Activated CD8-positive, alpha-beta T cell treated with anti-CD3 and anti-CD28 coated beads for 36 hours (primary cell): ENCODE results near the gene BACE1. TPM values are rescaled to one million over a fixed set of nuclear protein-coding genes. Genes with fewer than 3 reads are reported as not detected.
A peak's percentile ranks its signal among the peaks of the same experiment; 100 is the strongest.
"Not testable (repeated sequence)": the region's sequence is repeated elsewhere in the genome, so short reads cannot be mapped to it uniquely, and the experiment has no call there.

ENCODE experiments used
- ATAC-seq: fragments of 200-7000 bp; cut with Tn5 transposase; one replicate; pipeline ENCODE4 v1.10.0; 2021; ENCODE audit warnings: mild to moderate bottlenecking, moderate library complexity
- CTCF ChIA-PET: fragments of 350-600 bp; sonication (Branson Sonifier 250); formaldehyde crosslinking; loops from one replicate; lab custom pipeline; 2021; ENCODE audit warnings: antibody characterized with exemption; lab: Charles Lee
- POLR2A ChIA-PET: fragments of 350-600 bp; sonication (Branson Sonifier 250); formaldehyde crosslinking; loops from one replicate; lab custom pipeline; 2021; ENCODE audit warnings: antibody characterized with exemption; lab: Charles Lee
- DNase-seq: peaks from one replicate; pipeline ENCODE4 v3.0.0-alpha.2; 2020
- H3K27ac Mint-ChIP-seq: one replicate; pipeline ENCODE4 v1.8.0; 2021; ENCODE audit warnings: mild to moderate bottlenecking, mixed read lengths
- H3K27me3 Mint-ChIP-seq: one replicate; pipeline ENCODE4 v1.8.0; 2021; ENCODE audit warnings: mixed read lengths
- H3K36me3 Mint-ChIP-seq: one replicate; pipeline ENCODE4 v1.8.0; 2021; ENCODE audit warnings: low read depth, mixed read lengths
- H3K4me1 Mint-ChIP-seq: one replicate; pipeline ENCODE4 v1.8.0; 2021; ENCODE audit warnings: low read depth, mixed read lengths
- H3K4me3 Mint-ChIP-seq: one replicate; pipeline ENCODE4 v1.8.0; 2021; ENCODE audit warnings: mild to moderate bottlenecking, moderate library complexity, mixed read lengths
- H3K9me3 Mint-ChIP-seq: one replicate; pipeline ENCODE4 v1.8.0; 2021; ENCODE audit warnings: mixed read lengths
- intact Hi-C: fragments of 100-400 bp; cut with micrococcal nuclease; formaldehyde crosslinking; loops from one replicate; pipeline ENCODE4 v1.10.0; 2022
- total RNA-seq, 2 experiments: library from RNA; stranded (reverse); gene quantifications; one replicate each; pipeline ENCODE4 v1.2.3, GENCODE V29; 2021
- TF ChIP-seq, protein P1 (sequence below): fragments of 200-600 bp; IDR thresholded peaks from one replicate; pipeline ENCODE4 v1.8.0; 2022; ENCODE audit warnings: antibody characterized with exemption, mild to moderate bottlenecking

The BACE1 gene
- total RNA-seq, 2 experiments from 2014 or later: 0.97 to 1.5 TPM

DNA sequence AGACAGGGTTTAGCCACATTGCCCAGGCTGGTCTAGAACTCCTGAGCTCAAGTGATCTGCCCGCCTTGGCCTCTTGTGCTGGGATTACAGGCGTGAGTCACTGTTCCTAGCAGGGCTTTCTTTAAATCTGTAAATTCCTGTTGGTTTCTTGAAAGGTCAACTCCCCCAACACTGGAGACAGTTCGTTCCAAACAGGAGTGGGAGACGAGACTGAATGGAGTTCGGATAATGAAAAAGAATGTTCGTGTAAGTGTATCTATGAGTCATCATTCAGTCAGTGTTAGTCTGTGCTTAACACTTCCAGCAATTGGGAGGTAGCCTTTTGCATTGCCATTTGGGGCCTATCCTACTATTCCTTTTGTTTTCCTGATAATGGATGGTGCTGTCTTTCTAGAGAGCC lies 34.9 kb downstream of the BACE1 start:
- TF ChIP-seq, protein P1, sequence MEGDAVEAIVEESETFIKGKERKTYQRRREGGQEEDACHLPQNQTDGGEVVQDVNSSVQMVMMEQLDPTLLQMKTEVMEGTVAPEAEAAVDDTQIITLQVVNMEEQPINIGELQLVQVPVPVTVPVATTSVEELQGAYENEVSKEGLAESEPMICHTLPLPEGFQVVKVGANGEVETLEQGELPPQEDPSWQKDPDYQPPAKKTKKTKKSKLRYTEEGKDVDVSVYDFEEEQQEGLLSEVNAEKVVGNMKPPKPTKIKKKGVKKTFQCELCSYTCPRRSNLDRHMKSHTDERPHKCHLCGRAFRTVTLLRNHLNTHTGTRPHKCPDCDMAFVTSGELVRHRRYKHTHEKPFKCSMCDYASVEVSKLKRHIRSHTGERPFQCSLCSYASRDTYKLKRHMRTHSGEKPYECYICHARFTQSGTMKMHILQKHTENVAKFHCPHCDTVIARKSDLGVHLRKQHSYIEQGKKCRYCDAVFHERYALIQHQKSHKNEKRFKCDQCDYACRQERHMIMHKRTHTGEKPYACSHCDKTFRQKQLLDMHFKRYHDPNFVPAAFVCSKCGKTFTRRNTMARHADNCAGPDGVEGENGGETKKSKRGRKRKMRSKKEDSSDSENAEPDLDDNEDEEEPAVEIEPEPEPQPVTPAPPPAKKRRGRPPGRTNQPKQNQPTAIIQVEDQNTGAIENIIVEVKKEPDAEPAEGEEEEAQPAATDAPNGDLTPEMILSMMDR: no peak
- ATAC-seq (no peak), DNase-seq (no peak)
- Mint-ChIP-seq H3K4me3 (no peak overlapping the region), H3K27ac (no peak overlapping the region), H3K4me1 (peaks cover 8% of the 10 kb centered on the region), H3K36me3 (peaks cover 7% of the 10 kb centered on the region), H3K9me3 (no peaks in the 10 kb centered on the region), H3K27me3 (no peaks in the 10 kb centered on the region)
- ChIA-PET POLR2A (no interaction called here), CTCF (no interaction called here)
- intact Hi-C loops: no loop called here

GRCh38 chr11:117279711-117280376 lies 36.2 kb downstream of the BACE1 start:
- no peak for DNase-seq
- intact Hi-C loops: no loop called here
- peak overlapping the region; percentile 81 for H3K27ac Mint-ChIP-seq
- H3K9me3 Mint-ChIP-seq: no peaks in the 10 kb centered on the region
- H3K4me1 Mint-ChIP-seq: peaks cover 10% of the 10 kb centered on the region
- H3K4me3 Mint-ChIP-seq: no peak overlapping the region
- no peaks in the 10 kb centered on the region for H3K27me3 Mint-ChIP-seq
- no peak for ATAC-seq
- POLR2A ChIA-PET: no interaction called here
- CTCF ChIA-PET: interaction anchor here (1.0 kb wide), 1 partner anchor 147 kb away, joined by 4 read pairs; no protein-coding TSS in a partner anchor
- TF ChIP-seq, protein P1: no peak
- peaks cover 10% of the 10 kb centered on the region for H3K36me3 Mint-ChIP-seq

GRCh38 chr11:117278347-117278746 lies 37.7 kb downstream of the BACE1 start:
- TF ChIP-seq, protein P1: no peak
- H3K4me3 Mint-ChIP-seq: no peak overlapping the region
- peaks cover 13% of the 10 kb centered on the region for H3K36me3 Mint-ChIP-seq
- ChIA-PET CTCF (no interaction called here), POLR2A (interaction anchor here (0.6 kb wide), 1 partner anchor 295 kb away, joined by 3 read pairs; no protein-coding TSS in a partner anchor)
- no peak for DNase-seq
- intact Hi-C loops: no loop called here
- H3K27ac Mint-ChIP-seq: no peak overlapping the region
- H3K27me3 Mint-ChIP-seq: no peaks in the 10 kb centered on the region
- no peak for ATAC-seq
- H3K4me1 Mint-ChIP-seq: peaks cover 10% of the 10 kb centered on the region
- H3K9me3 Mint-ChIP-seq: peaks cover 3% of the 10 kb centered on the region

DNA sequence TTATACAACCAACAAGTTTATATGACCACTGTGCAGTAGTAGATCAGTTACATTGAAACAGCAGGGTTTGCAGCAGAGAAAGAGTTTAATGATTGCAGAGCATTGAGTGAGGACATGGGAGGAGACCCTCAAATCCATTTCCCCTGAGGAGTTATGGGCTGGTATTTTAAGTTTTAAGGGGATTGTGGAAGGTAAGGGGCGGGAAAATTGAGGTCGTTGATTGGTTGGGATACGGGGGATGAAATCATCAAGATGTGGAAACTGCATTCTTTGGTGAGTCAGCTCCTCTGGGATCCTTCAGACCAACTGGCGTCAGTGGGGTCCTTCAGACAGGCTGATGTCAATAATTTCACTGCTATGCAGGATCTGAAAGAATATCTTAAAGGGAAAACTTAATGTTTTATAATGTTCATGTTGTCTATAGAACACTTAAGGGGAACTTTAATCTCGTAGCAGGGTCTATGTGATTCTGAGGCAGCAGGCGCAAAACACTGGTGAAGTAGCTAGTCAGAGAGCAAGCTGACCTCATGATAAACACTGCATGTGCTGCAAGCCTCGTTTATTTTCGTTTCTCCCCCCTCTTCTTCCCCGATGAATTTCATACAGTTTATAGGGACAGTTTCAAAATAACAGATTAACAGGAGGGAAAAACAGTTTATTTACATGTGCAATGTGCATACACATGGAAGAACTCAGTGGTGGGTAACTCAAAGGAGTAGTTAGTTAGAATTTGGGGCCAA lies 42.3 kb downstream of the BACE1 start:
- Mint-ChIP-seq H3K4me1 (peaks cover 2% of the 10 kb centered on the region), H3K4me3 (no peak overlapping the region), H3K36me3 (peaks cover 18% of the 10 kb centered on the region), H3K27me3 (no peaks in the 10 kb centered on the region), H3K9me3 (peaks cover 4% of the 10 kb centered on the region), H3K27ac (no peak overlapping the region)
- POLR2A ChIA-PET: no interaction called here
- no peak for ATAC-seq
- CTCF ChIA-PET: no interaction called here
- TF ChIP-seq, protein P1: no peak
- intact Hi-C loops: no loop called here
- DNase-seq: no peak

GRCh38 chr11:117272175-117272574 lies 43.9 kb downstream of the BACE1 start:
- H3K4me1 Mint-ChIP-seq, H3K27ac Mint-ChIP-seq, CTCF ChIA-PET, H3K9me3 Mint-ChIP-seq, H3K4me3 Mint-ChIP-seq, ATAC-seq, DNase-seq, intact Hi-C loops, POLR2A ChIA-PET, H3K27me3 Mint-ChIP-seq: not testable (repeated sequence)
- peaks cover 18% of the 10 kb centered on the region for H3K36me3 Mint-ChIP-seq
